ENCODE measurements around the gene GYPB.
"Not testable (repeated sequence)": the region's sequence is repeated elsewhere in the genome, so short reads cannot be mapped to it uniquely, and the experiment has no call there.

The GYPB gene

GRCh38 chr4:143996193-143996592 lies 23.0 kb downstream of the GYPB start:
- not testable (repeated sequence) for H3K9ac ChIP-seq (ENCODE audit: low read depth, low read length); H3K36me3 ChIP-seq (ENCODE audit: insufficient read depth, low read length); H3K4me1 ChIP-seq (ENCODE audit: insufficient read depth, low read length); H3K9me3 ChIP-seq (ENCODE audit: control insufficient read depth, insufficient read depth, low read length)

GRCh38 chr4:143991761-143992160 lies 27.4 kb downstream of the GYPB start:
- not testable (repeated sequence) for H3K9me3 ChIP-seq (ENCODE audit: control insufficient read depth, insufficient read depth, low read length); H3K36me3 ChIP-seq (ENCODE audit: insufficient read depth, low read length); H3K4me1 ChIP-seq (ENCODE audit: insufficient read depth, low read length); H3K9ac ChIP-seq (ENCODE audit: low read depth, low read length)

- not testable (repeated sequence) for H3K9me3 ChIP-seq (ENCODE audit: control insufficient read depth, insufficient read depth, low read length); H3K9ac ChIP-seq (ENCODE audit: low read depth, low read length); H3K36me3 ChIP-seq (ENCODE audit: insufficient read depth, low read length); H3K4me1 ChIP-seq (ENCODE audit: insufficient read depth, low read length)
These were observed 28.5 kb downstream of the GYPB start for GRCh38 chr4:143990717-143991116.

DNA sequence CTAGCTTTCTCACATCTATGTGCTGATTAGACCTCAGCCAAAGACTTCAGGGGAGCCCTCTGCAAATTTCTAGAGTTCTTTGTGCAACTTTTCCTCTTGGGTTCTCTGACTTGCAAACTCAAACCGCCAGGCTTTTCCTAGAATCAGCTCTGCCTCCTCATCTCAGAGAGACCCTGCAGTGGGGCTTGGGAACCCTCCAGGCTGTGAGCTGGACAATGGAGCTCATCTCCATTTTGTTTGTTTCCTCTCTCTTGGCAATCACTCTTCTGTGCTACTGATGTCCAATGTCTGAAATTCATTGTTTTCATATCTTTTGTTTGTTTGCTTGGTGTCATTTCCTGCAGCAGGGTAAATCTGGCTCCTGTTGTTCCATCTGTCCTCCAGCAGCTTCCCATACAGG lies 33.0 kb downstream of the GYPB start:
- Histone ChIP-seq H3K36me3 (ENCODE audit: insufficient read depth, low read length) (no peaks in the 10 kb centered on the region), H3K4me1 (ENCODE audit: insufficient read depth, low read length) (peaks cover 3% of the 10 kb centered on the region; the same call in 1 of the 2 replicates), H3K9ac (ENCODE audit: low read depth, low read length) (no peak overlapping the region), H3K9me3 (ENCODE audit: control insufficient read depth, insufficient read depth, low read length) (no peaks in the 10 kb centered on the region)

GRCh38 chr4:143980776-143981175 lies 38.4 kb downstream of the GYPB start:
- not testable (repeated sequence) for H3K4me1 ChIP-seq (ENCODE audit: insufficient read depth, low read length); H3K9ac ChIP-seq (ENCODE audit: low read depth, low read length); H3K9me3 ChIP-seq (ENCODE audit: control insufficient read depth, insufficient read depth, low read length); H3K36me3 ChIP-seq (ENCODE audit: insufficient read depth, low read length)

GRCh38 chr4:143975527-143975926 lies 43.7 kb downstream of the GYPB start:
- not testable (repeated sequence) for H3K4me1 ChIP-seq (ENCODE audit: insufficient read depth, low read length); H3K36me3 ChIP-seq (ENCODE audit: insufficient read depth, low read length); H3K9ac ChIP-seq (ENCODE audit: low read depth, low read length); H3K9me3 ChIP-seq (ENCODE audit: control insufficient read depth, insufficient read depth, low read length)

GRCh38 chr4:143974021-143974420 lies 45.2 kb downstream of the GYPB start:
- H3K9me3 ChIP-seq (ENCODE audit: control insufficient read depth, insufficient read depth, low read length); H3K9ac ChIP-seq (ENCODE audit: low read depth, low read length); H3K4me1 ChIP-seq (ENCODE audit: insufficient read depth, low read length); H3K36me3 ChIP-seq (ENCODE audit: insufficient read depth, low read length): not testable (repeated sequence)

GRCh38 chr4:143961075-143961474 lies 58.1 kb downstream of the GYPB start:
- H3K4me1 ChIP-seq (ENCODE audit: insufficient read depth, low read length): no peaks in the 10 kb centered on the region
- H3K9ac ChIP-seq (ENCODE audit: low read depth, low read length): no peak overlapping the region
- no peaks in the 10 kb centered on the region for H3K36me3 ChIP-seq (ENCODE audit: insufficient read depth, low read length)
- H3K9me3 ChIP-seq (ENCODE audit: control insufficient read depth, insufficient read depth, low read length): no peaks in the 10 kb centered on the region

DNA sequence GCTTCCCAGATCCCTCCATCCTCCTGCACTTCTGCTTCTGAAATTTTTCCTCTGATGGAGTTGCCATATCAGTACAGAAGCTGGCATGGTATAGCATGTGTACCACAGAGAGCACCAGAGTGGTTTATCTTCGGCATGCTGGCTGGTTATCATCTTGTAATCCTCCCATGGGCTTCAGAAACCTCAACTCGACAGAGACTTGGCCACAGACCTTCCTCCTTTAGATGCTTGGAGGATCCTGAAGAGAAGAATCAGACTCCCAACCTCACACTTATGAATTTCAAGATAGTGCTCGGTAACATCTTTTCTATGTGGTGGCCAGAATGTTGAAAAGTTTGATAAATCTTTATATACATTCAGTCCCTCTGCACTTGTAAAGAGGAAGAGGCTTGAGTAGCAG lies 63.9 kb downstream of the GYPB start:
- H3K9ac ChIP-seq (ENCODE audit: low read depth, low read length); H3K36me3 ChIP-seq (ENCODE audit: insufficient read depth, low read length); H3K9me3 ChIP-seq (ENCODE audit: control insufficient read depth, insufficient read depth, low read length); H3K4me1 ChIP-seq (ENCODE audit: insufficient read depth, low read length): not testable (repeated sequence)

DNA sequence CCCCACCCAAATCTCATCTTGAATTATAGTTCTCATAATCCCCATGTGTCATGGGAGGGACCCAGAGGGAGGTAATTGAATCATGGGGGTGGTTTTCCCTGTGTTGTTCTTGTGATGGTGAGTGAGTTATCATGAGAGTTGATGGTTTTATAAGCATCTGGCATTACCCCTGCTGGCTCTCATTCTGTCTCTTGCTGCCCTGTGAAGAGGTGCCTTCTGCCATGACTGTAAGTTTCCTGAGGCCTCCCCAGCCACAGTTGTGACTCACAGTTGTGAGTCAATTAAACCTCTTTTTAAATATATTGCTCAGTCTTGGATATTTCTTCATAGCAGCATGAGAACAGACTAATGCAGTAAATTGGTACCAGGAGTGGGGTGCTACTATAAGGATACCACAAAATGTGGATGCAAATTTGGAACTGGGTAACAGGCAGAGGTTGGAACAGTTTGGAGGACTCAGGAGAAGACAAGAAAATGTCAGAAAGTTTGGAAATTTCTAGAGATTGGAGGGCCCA lies 67.7 kb downstream of the GYPB start:
- not testable (repeated sequence) for H3K4me1 ChIP-seq (ENCODE audit: insufficient read depth, low read length); H3K9me3 ChIP-seq (ENCODE audit: control insufficient read depth, insufficient read depth, low read length); H3K36me3 ChIP-seq (ENCODE audit: insufficient read depth, low read length); H3K9ac ChIP-seq (ENCODE audit: low read depth, low read length)

DNA sequence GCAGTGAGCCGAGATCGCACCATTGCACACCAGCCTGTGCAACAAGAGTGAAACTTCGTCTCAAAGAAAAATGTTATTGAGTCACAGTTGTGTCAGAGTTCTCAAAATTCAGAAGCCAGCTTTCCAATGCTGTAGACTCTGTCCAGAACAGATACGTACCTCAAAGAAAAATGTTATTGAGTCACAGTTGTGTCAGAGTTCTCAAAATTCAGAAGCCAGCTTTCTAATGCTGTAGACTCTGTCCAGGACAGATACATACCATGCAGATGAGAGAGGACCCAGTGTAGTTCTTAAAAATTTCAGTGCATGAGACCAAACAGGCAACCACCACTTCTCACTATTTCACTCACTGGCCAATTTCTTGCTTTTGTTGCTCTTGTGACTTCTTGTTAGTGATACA lies 68.2 kb downstream of the GYPB start:
- H3K9me3 ChIP-seq (ENCODE audit: control insufficient read depth, insufficient read depth, low read length); H3K36me3 ChIP-seq (ENCODE audit: insufficient read depth, low read length); H3K9ac ChIP-seq (ENCODE audit: low read depth, low read length): not testable (repeated sequence)

DNA sequence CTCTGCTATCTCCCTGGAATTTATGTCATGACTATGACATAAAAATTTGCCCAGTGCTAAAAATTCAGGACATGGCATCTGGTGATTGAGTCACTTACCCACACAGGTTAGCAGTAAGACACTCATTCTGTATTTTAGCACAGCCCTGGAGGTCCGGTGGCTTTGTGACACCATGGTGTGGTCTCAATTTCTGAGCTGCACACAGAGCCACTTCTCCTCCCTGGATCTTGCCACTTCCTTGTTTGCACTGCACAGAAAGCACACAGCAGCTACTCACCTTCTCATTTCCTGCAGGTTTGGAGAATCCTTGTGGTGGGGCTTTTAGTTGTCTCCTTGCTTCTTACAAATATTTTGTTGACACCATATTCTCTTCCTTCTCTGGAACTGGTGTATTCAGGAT lies 69.0 kb downstream of the GYPB start:
- H3K9ac ChIP-seq (ENCODE audit: low read depth, low read length); H3K36me3 ChIP-seq (ENCODE audit: insufficient read depth, low read length); H3K4me1 ChIP-seq (ENCODE audit: insufficient read depth, low read length); H3K9me3 ChIP-seq (ENCODE audit: control insufficient read depth, insufficient read depth, low read length): not testable (repeated sequence)

More for the DNA sequence above, 68.2 kb downstream of the GYPB start:
- not testable (repeated sequence) for H3K4me1 ChIP-seq (ENCODE audit: insufficient read depth, low read length)

GRCh38 chr4:143947493-143947892 lies 71.7 kb downstream of the GYPB start:
- not testable (repeated sequence) for H3K9ac ChIP-seq (ENCODE audit: low read depth, low read length); H3K9me3 ChIP-seq (ENCODE audit: control insufficient read depth, insufficient read depth, low read length); H3K36me3 ChIP-seq (ENCODE audit: insufficient read depth, low read length); H3K4me1 ChIP-seq (ENCODE audit: insufficient read depth, low read length)
